ENCODE data around the gene FSTL4. TPM values are rescaled to one million over a fixed set of nuclear protein-coding genes. Genes with fewer than 3 reads are reported as not detected.

The FSTL4 gene
- total and polyA plus RNA-seq, 2 donors (not counting 1 experiment from before 2014, with no cell fraction given) = 0.31 to 6.7 TPM

DNA sequence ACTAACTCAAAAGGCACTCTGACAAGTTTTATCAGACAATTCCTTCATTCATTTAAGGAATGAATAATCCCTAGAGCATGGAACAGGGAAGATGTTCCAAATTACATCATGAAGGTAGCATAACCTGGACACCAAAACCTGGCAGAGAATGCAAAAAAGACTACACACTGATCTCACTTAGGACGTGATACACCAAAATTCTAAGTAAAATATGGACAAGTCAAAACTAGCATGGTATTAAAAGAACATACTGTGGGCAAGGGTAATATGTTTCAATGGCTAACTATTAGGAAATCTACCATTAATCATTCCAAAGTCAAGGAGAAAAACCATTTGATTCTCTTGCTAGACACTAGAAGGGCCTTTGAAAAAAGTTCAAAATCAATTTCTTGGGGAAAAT, 384.0 kb downstream of the FSTL4 start:
- ATAC-seq (ENCODE audit: low read depth) (no peak), DNase-seq (no peak)
- H3K4me3 Mint-ChIP-seq = no peak overlapping the region
- H3K79me2 ChIP-seq (ENCODE audit: control insufficient read depth, insufficient read depth, low read length) = no peaks in the 10 kb centered on the region
- no CpG with 5 or more reads among the region's 1 CpG for WGBS (ENCODE audit: insufficient coverage)
- H2AFZ ChIP-seq (ENCODE audit: insufficient read depth, low read depth, low read length, poor library complexity, severe bottlenecking) = no peak overlapping the region
- no peak overlapping the region for H3K27ac ChIP-seq (ENCODE audit: low read length in 2 of 2)
- H3K4me3 ChIP-seq (ENCODE audit: control extremely low read depth in 1 of 5, extremely low read depth in 1 of 5, insufficient read depth in 1 of 5, low read depth in 2 of 5, low read length in 4 of 5) = no peak overlapping the region
- ChIA-PET CTCF (no interaction called here), POLR2A (no interaction called here)
- H3K36me3 ChIP-seq (replicated peaks in 1 of 2; ENCODE audit: control extremely low read depth in 1 of 2, control insufficient read depth in 1 of 2, extremely low read depth in 1 of 2, insufficient read depth in 2 of 2, low read length in 1 of 2) = no peaks in the 10 kb centered on the region
- H3K27me3 ChIP-seq (replicated peaks in 1 of 4; ENCODE audit: control extremely low read depth in 1 of 4, control insufficient read depth in 3 of 4, insufficient read depth in 4 of 4, low read length in 3 of 4) = no peaks in the 10 kb centered on the region
- H3K4me2 ChIP-seq (replicated peaks; ENCODE audit: low read depth, low read length, poor library complexity, severe bottlenecking) = no peak overlapping the region
- H4K20me1 ChIP-seq (ENCODE audit: control insufficient read depth, insufficient read depth, low read length, poor library complexity, severe bottlenecking) = no peaks in the 10 kb centered on the region
- no peak overlapping the region for H3K9ac ChIP-seq (ENCODE audit: low read length)
- intact Hi-C loops (cut with micrococcal nuclease) = no loop called here
- H3K9me3 ChIP-seq (ENCODE audit: control extremely low read depth in 1 of 3, control insufficient read depth in 2 of 3, insufficient read depth in 1 of 3, low read length in 2 of 3) = no peaks in the 10 kb centered on the region
- peaks cover 16% of the 10 kb centered on the region for H3K27me3 Mint-ChIP-seq
- TF ChIP-seq CTCF (IDR thresholded peaks at IDR 0.05) (no peak), EZH2 (IDR thresholded peaks at IDR 0.05; ENCODE audit: borderline replicate concordance, insufficient read depth, low read depth, low read length, poor library complexity, severe bottlenecking) (no peak)
- H3K4me1 ChIP-seq (ENCODE audit: control insufficient read depth in 2 of 2, insufficient read depth in 2 of 2, low read length in 2 of 2) = no peaks in the 10 kb centered on the region
- no peaks in the 10 kb centered on the region for H3K9me3 Mint-ChIP-seq (ENCODE audit: insufficient read depth)
- H3K27ac Mint-ChIP-seq = no peak overlapping the region
- H3K4me1 Mint-ChIP-seq = peaks cover 2% of the 10 kb centered on the region

GRCh38 chr5:133227897-133228296, 384.4 kb downstream of the FSTL4 start:
- Histone ChIP-seq H3K4me1 (ENCODE audit: control insufficient read depth in 2 of 2, insufficient read depth in 2 of 2, low read length in 2 of 2) (no peaks in the 10 kb centered on the region), H3K79me2 (ENCODE audit: control insufficient read depth, insufficient read depth, low read length) (no peaks in the 10 kb centered on the region), H3K4me2 (replicated peaks; ENCODE audit: low read depth, low read length, poor library complexity, severe bottlenecking) (no peak overlapping the region), H3K9me3 (ENCODE audit: control extremely low read depth in 1 of 3, control insufficient read depth in 2 of 3, insufficient read depth in 1 of 3, low read length in 2 of 3) (no peaks in the 10 kb centered on the region), H3K27ac (ENCODE audit: low read length in 2 of 2) (no peak overlapping the region), H3K36me3 (replicated peaks in 1 of 2; ENCODE audit: control extremely low read depth in 1 of 2, control insufficient read depth in 1 of 2, extremely low read depth in 1 of 2, insufficient read depth in 2 of 2, low read length in 1 of 2) (no peaks in the 10 kb centered on the region), H4K20me1 (ENCODE audit: control insufficient read depth, insufficient read depth, low read length, poor library complexity, severe bottlenecking) (no peaks in the 10 kb centered on the region), H3K4me3 (ENCODE audit: control extremely low read depth in 1 of 5, extremely low read depth in 1 of 5, insufficient read depth in 1 of 5, low read depth in 2 of 5, low read length in 4 of 5) (no peak overlapping the region), H3K9ac (ENCODE audit: low read length) (no peak overlapping the region), H3K27me3 (replicated peaks in 1 of 4; ENCODE audit: control extremely low read depth in 1 of 4, control insufficient read depth in 3 of 4, insufficient read depth in 4 of 4, low read length in 3 of 4) (no peaks in the 10 kb centered on the region), H2AFZ (ENCODE audit: insufficient read depth, low read depth, low read length, poor library complexity, severe bottlenecking) (no peak overlapping the region)
- TF ChIP-seq CTCF (IDR thresholded peaks at IDR 0.05) = no peak
- no peak for TF ChIP-seq EZH2 (IDR thresholded peaks at IDR 0.05; ENCODE audit: borderline replicate concordance, insufficient read depth, low read depth, low read length, poor library complexity, severe bottlenecking)
- Mint-ChIP-seq H3K4me3 (no peak overlapping the region), H3K27me3 (peaks cover 16% of the 10 kb centered on the region), H3K9me3 (ENCODE audit: insufficient read depth) (no peaks in the 10 kb centered on the region), H3K4me1 (peaks cover 2% of the 10 kb centered on the region), H3K27ac (no peak overlapping the region)
- intact Hi-C loops (cut with micrococcal nuclease) = no loop called here
- ATAC-seq (ENCODE audit: low read depth) (no peak), DNase-seq (no peak)
- ChIA-PET POLR2A (no interaction called here), CTCF (no interaction called here)
- no CpG with 5 or more reads among the region's 6 CpGs for WGBS (ENCODE audit: insufficient coverage)

Data from B cell (primary cell).